Activated CD8-positive, alpha-beta T cell treated with anti-CD3 and anti-CD28 coated beads, Interleukin-2, amount 10 ng/mL, durations not matched to agents 7 days and 5 days (primary cell): ENCODE data around the gene CASTOR1. TPM values are rescaled to one million over a fixed set of nuclear protein-coding genes. Genes with fewer than 3 reads are reported as not detected.

ENCODE experiments used
- ATAC-seq: fragments of 150-1000 bp; cut with Tn5 transposase; one replicate; pipeline ENCODE4 v1.10.0; 2021; ENCODE audit warnings: moderate library complexity
- CTCF ChIA-PET: fragments of 350-600 bp; sonication (Branson Sonifier 250); formaldehyde crosslinking; loops from one replicate; lab custom pipeline; 2021; ENCODE audit warnings: antibody characterized with exemption; lab: Charles Lee
- POLR2A ChIA-PET: fragments of 350-600 bp; sonication (Branson Sonifier 250); formaldehyde crosslinking; loops from one replicate; lab custom pipeline; 2021; ENCODE audit warnings: antibody characterized with exemption; lab: Charles Lee
- DNase-seq: peaks from one replicate; pipeline ENCODE4 v3.0.0-alpha.2; 2020
- H3K27ac Mint-ChIP-seq: one replicate; pipeline ENCODE4 v1.8.0; 2021; ENCODE audit warnings: mild to moderate bottlenecking, mixed read lengths
- H3K27me3 Mint-ChIP-seq: one replicate; pipeline ENCODE4 v1.8.0; 2021; ENCODE audit warnings: low read depth, mixed read lengths
- H3K36me3 Mint-ChIP-seq: one replicate; pipeline ENCODE4 v1.8.0; 2021; ENCODE audit warnings: low read depth, mixed read lengths
- H3K4me1 Mint-ChIP-seq: one replicate; pipeline ENCODE4 v1.8.0; 2021; ENCODE audit warnings: low read depth, mixed read lengths
- H3K4me3 Mint-ChIP-seq: one replicate; pipeline ENCODE4 v1.8.0; 2021; ENCODE audit warnings: mild to moderate bottlenecking, mixed read lengths
- H3K9me3 Mint-ChIP-seq: one replicate; pipeline ENCODE4 v1.8.0; 2022; ENCODE audit warnings: mixed read lengths; ENCODE audit not compliant: insufficient read depth
- total RNA-seq, 2 experiments: library from RNA; stranded (reverse); gene quantifications; one replicate each; pipeline ENCODE4 v1.2.3, GENCODE V29; 2021

The CASTOR1 gene
- total RNA-seq, 2 experiments from 2014 or later, result 24.5 to 25.4 TPM

DNA sequence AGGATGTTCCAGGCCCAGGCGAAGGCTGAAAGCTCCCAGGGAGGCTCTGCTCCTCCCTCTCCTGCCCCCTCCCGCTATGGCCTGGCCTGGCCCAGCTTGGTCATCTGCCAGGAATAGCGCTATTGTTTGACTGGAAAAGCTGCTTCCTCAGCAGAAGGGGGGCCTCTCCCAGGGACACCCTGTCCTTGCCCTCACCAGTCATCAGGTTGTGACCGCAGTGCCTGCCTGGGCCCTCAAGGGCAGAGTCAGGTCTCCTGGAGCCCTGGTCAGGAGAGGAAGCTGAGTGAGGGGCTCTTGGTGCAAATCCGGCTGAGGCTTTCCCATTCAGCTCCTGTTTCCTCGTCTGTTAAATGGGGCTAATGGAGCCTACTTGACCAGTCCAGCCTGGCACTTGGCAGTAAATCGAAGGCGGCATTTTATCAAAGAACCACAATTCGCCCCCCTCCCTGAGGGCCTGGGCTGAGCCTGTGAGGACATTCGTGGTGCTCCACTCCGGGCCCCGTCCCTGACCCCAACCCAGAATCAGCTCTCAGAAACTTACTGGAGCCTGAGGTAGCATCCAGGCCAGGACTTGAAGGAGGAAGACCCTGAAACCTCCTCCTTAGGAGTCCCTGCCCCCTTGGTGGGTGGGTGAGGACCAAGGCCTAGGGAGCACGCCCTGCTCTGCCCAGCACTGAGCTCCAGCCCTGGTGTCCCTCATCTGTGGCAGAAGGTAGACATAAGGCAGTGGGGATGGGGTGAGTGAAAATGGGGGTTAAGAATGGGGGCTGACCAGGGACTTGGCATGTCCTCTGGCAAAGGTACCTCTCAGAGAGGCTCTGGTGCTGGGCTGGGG is 2.0 kb upstream of the CASTOR1 start:
- Mint-ChIP-seq H3K4me1 (peaks cover 55% of the 10 kb centered on the region), H3K27me3 (no peaks in the 10 kb centered on the region), H3K36me3 (peaks cover 38% of the 10 kb centered on the region), H3K4me3 (no peak overlapping the region), H3K27ac (peak overlapping the region; percentile 86), H3K9me3 (no peaks in the 10 kb centered on the region)
- ChIA-PET CTCF (interaction anchor here (1.0 to 7.0 kb wide), 10 partner anchors 12 to 183 kb away, joined by 3 to 346 read pairs (median 4); partner anchors contain the start of genes RNF215 and SEC14L2), POLR2A (interaction anchor here (0.5 to 10.2 kb wide), 7 partner anchors 9 to 184 kb away, joined by 3 to 117 read pairs (median 4); partner anchors contain the start of genes CCDC157, SF3A1 and TBC1D10A)
- ATAC-seq, result no peak
- DNase-seq, result no peak

DNA sequence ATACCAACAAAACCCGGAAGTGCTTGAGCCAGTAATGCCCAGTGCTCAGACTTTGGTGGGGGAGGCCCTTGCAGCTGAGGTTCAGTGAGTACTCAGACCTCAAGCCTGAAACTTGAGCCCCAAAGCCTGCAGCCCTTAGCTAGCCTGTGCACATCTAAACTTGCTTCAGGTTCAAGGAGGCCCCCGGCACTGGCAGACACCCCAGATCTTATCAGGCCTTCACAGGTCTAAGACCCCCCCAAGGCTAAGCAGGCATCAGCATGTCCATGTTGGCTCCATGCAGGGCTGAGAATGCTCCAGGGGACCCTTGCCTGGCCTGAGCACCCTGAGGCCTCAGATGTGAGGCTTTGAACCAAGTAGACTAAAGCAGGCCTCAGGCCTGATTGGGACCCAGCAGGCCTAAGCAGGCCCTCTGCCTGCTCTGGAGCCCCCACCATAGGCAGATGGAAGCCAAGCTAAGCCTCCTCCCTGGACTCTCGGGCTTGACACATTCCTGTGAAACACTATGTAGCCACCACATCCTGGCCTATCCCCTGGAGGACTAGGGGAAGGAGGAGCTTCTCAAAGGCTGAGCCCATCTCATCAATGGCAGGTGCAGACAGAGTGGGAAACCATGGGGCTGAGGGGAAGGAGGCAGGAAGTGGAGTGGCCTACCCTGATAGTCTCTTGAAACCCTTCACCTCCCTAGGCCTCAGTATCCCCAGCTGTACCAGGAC is 1.2 kb upstream of the CASTOR1 start:
- Mint-ChIP-seq H3K27ac (peak overlapping the region; percentile 86), H3K36me3 (peaks cover 30% of the 10 kb centered on the region), H3K9me3 (no peaks in the 10 kb centered on the region), H3K27me3 (no peaks in the 10 kb centered on the region), H3K4me1 (peaks cover 51% of the 10 kb centered on the region), H3K4me3 (peak overlapping the region; percentile 80)
- DNase-seq, result peak; percentile 41
- CTCF ChIA-PET, result interaction anchor here (0.8 to 7.0 kb wide), 13 partner anchors 13 to 182 kb away, joined by 3 to 346 read pairs (median 18); partner anchors contain the start of genes CCDC157, MTFP1, RNF215 and SEC14L2
- ATAC-seq, result no peak
- POLR2A ChIA-PET, result interaction anchor here (0.5 to 10.2 kb wide), 9 partner anchors 14 to 461 kb away, joined by 3 to 117 read pairs (median 13); partner anchors contain the start of genes CCDC157, RNF215, SF3A1 and TBC1D10A

GRCh38 chr22:30289980-30290313 is 642 bp upstream of the CASTOR1 start:
- CTCF ChIA-PET, result interaction anchor here (0.8 to 7.0 kb wide), 11 partner anchors 14 to 137 kb away, joined by 3 to 346 read pairs (median 25); partner anchors contain the start of genes CCDC157, MTFP1, RNF215 and SEC14L2

GRCh38 chr22:30288419-30289140 is 725 bp downstream of the CASTOR1 start:
- Mint-ChIP-seq H3K36me3 (peaks cover 27% of the 10 kb centered on the region), H3K4me1 (peaks cover 67% of the 10 kb centered on the region), H3K4me3 (peak overlapping the region; percentile 80), H3K9me3 (no peaks in the 10 kb centered on the region), H3K27ac (peak overlapping the region; percentile 57), H3K27me3 (no peaks in the 10 kb centered on the region)
- ChIA-PET POLR2A (interaction anchor here (0.6 to 10.2 kb wide), 16 partner anchors 9 to 574 kb away, joined by 3 to 117 read pairs (median 7); partner anchors contain the start of genes CCDC157, RNF215, SF3A1 and TBC1D10A), CTCF (interaction anchor here (0.5 to 7.0 kb wide), 61 partner anchors 11 to 660 kb away, joined by 3 to 346 read pairs (median 5); partner anchors contain the start of genes CCDC157, MTFP1, RNF215 and SEC14L2)
- ATAC-seq (no peak), DNase-seq (no peak)

More at GRCh38 chr22:30289980-30290313, 642 bp upstream of the CASTOR1 start:
- Mint-ChIP-seq H3K36me3 (peaks cover 30% of the 10 kb centered on the region), H3K9me3 (no peaks in the 10 kb centered on the region), H3K27me3 (no peaks in the 10 kb centered on the region), H3K4me1 (peaks cover 54% of the 10 kb centered on the region), H3K4me3 (peak overlapping the region; percentile 80), H3K27ac (peak overlapping the region; percentile 86)
- ATAC-seq, result peak; percentile 25
- DNase-seq, result no peak
- POLR2A ChIA-PET, result interaction anchor here (1.0 to 10.2 kb wide), 10 partner anchors 8 to 96 kb away, joined by 3 to 117 read pairs (median 10); partner anchors contain the start of genes CCDC157, RNF215, SF3A1 and TBC1D10A

GRCh38 chr22:30287648-30288418 is 1.5 kb downstream of the CASTOR1 start:
- Mint-ChIP-seq H3K27ac (peak overlapping the region; percentile 57), H3K36me3 (peaks cover 24% of the 10 kb centered on the region), H3K4me1 (peaks cover 74% of the 10 kb centered on the region), H3K27me3 (no peaks in the 10 kb centered on the region), H3K9me3 (no peaks in the 10 kb centered on the region), H3K4me3 (peak overlapping the region; percentile 80)
- ATAC-seq (peak; percentile 40), DNase-seq (peak; percentile 94)
- ChIA-PET CTCF (interaction anchor here (0.7 to 7.0 kb wide), 57 partner anchors 10 to 659 kb away, joined by 3 to 346 read pairs (median 5); partner anchors contain the start of genes CCDC157, MTFP1, RNF215 and SEC14L2), POLR2A (interaction anchor here (1.0 to 10.2 kb wide), 13 partner anchors 10 to 180 kb away, joined by 3 to 117 read pairs (median 8); partner anchors contain the start of genes CCDC157, RNF215, SF3A1 and TBC1D10A)

DNA sequence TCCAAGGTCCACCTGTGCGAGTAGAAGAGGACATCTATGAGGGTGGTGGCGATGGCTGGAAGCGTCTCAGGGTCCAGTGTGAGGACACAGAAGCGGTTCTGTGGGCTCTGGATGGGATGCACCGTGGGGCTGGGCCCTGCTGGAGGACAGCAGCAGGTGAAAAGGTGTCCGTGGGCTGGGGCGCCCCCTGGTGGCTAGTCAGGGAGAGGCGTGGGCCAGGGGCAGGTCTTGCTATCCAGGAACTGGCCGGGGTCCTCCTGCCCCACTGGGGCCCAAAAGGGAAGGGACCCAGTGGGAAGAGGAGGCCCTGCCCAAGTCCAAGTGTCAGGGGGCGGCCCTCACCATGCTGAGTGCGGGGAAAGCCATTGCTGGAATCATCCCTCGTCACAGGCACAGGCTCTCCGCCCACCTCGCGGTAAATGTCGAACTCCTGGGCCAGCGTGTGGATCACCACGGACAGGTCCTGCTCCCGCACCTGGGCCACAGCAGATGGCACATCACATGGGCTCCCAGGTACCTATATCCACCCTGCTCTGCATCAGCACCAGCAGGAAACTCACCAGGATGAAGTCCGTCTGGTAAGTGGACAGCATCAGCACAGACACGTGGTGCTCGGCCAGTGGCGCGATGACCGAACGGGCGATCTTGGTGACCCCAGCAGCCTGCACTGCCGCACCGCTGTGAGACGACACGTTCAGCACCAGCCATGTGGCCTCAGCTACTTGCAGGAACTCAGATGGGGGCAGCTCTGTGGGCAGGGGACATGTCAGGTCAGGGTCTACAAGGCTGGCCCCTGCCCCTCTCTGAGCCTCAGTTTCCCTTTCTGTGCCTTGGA is 2.3 kb downstream of the CASTOR1 start:
- H3K4me3 Mint-ChIP-seq, result no peak overlapping the region
- H3K9me3 Mint-ChIP-seq, result no peaks in the 10 kb centered on the region
- no peaks in the 10 kb centered on the region for H3K27me3 Mint-ChIP-seq
- peak; percentile 92 for DNase-seq
- peaks cover 26% of the 10 kb centered on the region for H3K36me3 Mint-ChIP-seq
- ATAC-seq, result peak; percentile 34
- H3K4me1 Mint-ChIP-seq, result peaks cover 81% of the 10 kb centered on the region
- ChIA-PET POLR2A (interaction anchor here (1.0 to 10.2 kb wide), 10 partner anchors 11 to 179 kb away, joined by 3 to 117 read pairs (median 10); partner anchors contain the start of genes RNF215 and TBC1D10A), CTCF (interaction anchor here (0.7 to 7.0 kb wide), 52 partner anchors 9 to 258 kb away, joined by 3 to 346 read pairs (median 6); partner anchors contain the start of genes CCDC157, MTFP1, RNF215 and SEC14L2)
- H3K27ac Mint-ChIP-seq, result peak overlapping the region; percentile 75

DNA sequence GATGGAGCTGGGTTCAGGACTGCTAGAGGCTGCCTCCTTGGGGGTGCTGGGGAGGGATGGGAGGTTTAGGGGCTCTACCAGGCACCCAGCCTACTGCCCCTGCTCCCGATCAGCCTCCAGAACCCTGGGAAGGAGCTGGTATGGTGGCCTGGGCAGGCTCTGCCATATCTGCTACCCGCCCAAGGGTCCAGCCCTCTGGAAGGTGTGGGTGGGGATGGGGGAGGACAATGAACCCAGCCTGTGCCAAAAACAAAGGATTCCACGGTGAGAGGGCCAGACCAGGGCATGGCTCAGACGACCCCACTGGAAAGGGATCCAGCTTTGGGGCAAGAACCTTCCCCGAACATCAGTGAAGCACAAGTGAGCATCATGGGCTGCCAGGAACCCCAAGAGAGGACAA is 3.0 kb downstream of the CASTOR1 start:
- H3K4me3 Mint-ChIP-seq, result peak overlapping the region; percentile 36
- CTCF ChIA-PET, result interaction anchor here (0.7 to 4.8 kb wide), 14 partner anchors 9 to 225 kb away, joined by 3 to 59 read pairs (median 4); partner anchors contain the start of genes MTFP1 and RNF215
- H3K36me3 Mint-ChIP-seq, result peaks cover 24% of the 10 kb centered on the region
- POLR2A ChIA-PET, result interaction anchor here (4.9 kb wide), 1 partner anchor 22 kb away, joined by 17 read pairs; no protein-coding TSS in a partner anchor
- DNase-seq (no peak), ATAC-seq (no peak)
- H3K27me3 Mint-ChIP-seq, result no peaks in the 10 kb centered on the region
- no peaks in the 10 kb centered on the region for H3K9me3 Mint-ChIP-seq
- peaks cover 79% of the 10 kb centered on the region for H3K4me1 Mint-ChIP-seq
- H3K27ac Mint-ChIP-seq, result peak overlapping the region; percentile 75

DNA sequence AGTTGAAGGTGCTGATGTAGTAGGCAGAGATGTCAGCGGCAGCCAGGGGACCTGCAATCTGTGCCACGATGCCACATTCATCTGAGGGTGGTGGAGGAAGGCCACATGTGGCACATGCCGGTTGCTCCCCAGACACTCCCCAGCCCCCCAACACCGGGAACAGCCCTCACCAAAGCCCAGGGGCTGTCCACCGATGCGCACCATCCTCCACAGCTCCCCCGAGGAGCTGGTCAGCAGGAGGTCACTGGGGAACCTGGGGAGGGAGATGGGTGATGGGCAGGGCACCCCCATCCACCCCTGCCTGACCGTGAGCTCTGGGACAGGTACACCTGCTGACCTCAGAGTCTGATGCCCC is 3.5 kb downstream of the CASTOR1 start:
- ATAC-seq (no peak), DNase-seq (no peak)
- Mint-ChIP-seq H3K9me3 (no peaks in the 10 kb centered on the region), H3K36me3 (peaks cover 22% of the 10 kb centered on the region), H3K4me3 (no peak overlapping the region), H3K27me3 (no peaks in the 10 kb centered on the region), H3K27ac (peak overlapping the region; percentile 57), H3K4me1 (peaks cover 74% of the 10 kb centered on the region)
- ChIA-PET POLR2A (interaction anchor here (1.2 to 4.9 kb wide), 2 partner anchors 22 to 40 kb away, joined by 4 to 17 read pairs; no protein-coding TSS in a partner anchor), CTCF (interaction anchor here (0.7 to 4.8 kb wide), 13 partner anchors 8 to 199 kb away, joined by 3 to 59 read pairs (median 4); partner anchors contain the start of genes MTFP1 and RNF215)
